Esophagus muscularis mucosa (tissue), 4 donors: ENCODE results near the gene DHRS4. TPM values are rescaled to one million over a fixed set of nuclear protein-coding genes. Genes with fewer than 3 reads are reported as not detected.
"Not testable (repeated sequence)": the region's sequence is repeated elsewhere in the genome, so short reads cannot be mapped to it uniquely, and the experiment has no call there.

Experiments
- DNase-seq: peaks from one replicate; pipeline ENCODE4 v3.0.0-alpha.2; 2017; ENCODE audit errors: extremely low spot score
- H3K27ac ChIP-seq, 4 donors: fragments of 200-600 bp; sonication (generic); replicated peaks in 1 of 4; 1 replicate in 3 of 4; 2 replicates in 1 of 4; pipeline ENCODE4 v1.5.1; 2016 to 2019; ENCODE audit warnings: mild to moderate bottlenecking in 1 of 4
- H3K27me3 ChIP-seq, 4 donors: fragments of 200-600 bp; sonication (generic); one replicate each; pipeline versions ENCODE4 v1.5.1 to v1.6.0; 2016 to 2019
- H3K36me3 ChIP-seq, 4 donors: fragments of 200-600 bp; sonication (generic); one replicate each; pipeline ENCODE4 v1.5.1; 2016 to 2019
- H3K4me1 ChIP-seq, 4 donors: fragments of 200-600 bp; sonication (generic); one replicate each; pipeline ENCODE4 v1.5.1; 2016 to 2019
- H3K4me3 ChIP-seq, 4 donors: fragments of 200-600 bp; sonication (generic); 1 replicate in 2 of 4; 2 replicates in 2 of 4; pipeline ENCODE4 v1.5.1; 2016 to 2019; ENCODE audit warnings: mild to moderate bottlenecking in 4 of 4, moderate library complexity in 1 of 4
- H3K9me3 ChIP-seq, 4 donors: fragments of 200-600 bp; sonication (generic); 1 replicate in 3 of 4; 2 replicates in 1 of 4; pipeline ENCODE4 v1.5.1; 2016 to 2019
- CTCF ChIP-seq, 3 experiments: fragments of 200-600 bp in 2 of 3; fragments of 450-650 bp in 1 of 3; sonication (generic) in 2 of 3; IDR thresholded peaks; one replicate each; pipeline ENCODE4 v1.5.1; 2017 to 2019; ENCODE audit warnings: antibody characterized with exemption in 3 of 3, mild to moderate bottlenecking in 2 of 3, moderate library complexity in 1 of 3
- WGBS: methylation state at CpG from one replicate; pipeline ENCODE4 v1.1.5; 2018; 5-methylcytosine and 5-hydroxymethylcytosine counted together
- intact Hi-C: fragments of 100-400 bp; cut with DNase I; formaldehyde crosslinking; loops from one replicate; pipeline ENCODE4 v1.15.1; 2023
- total RNA-seq, 4 donors: library from RNA; depleted of rRNA; stranded (reverse); fragments of >200 nt; gene quantifications; one replicate each; pipeline versions ENCODE4 v1.1.0 to v1.2.1, GENCODE V29; 2016

DHRS4 gene
- total RNA-seq, 4 donors from 2014 or later = 37.1 to 54.4 (median 46.3) TPM

- H3K36me3 ChIP-seq, intact Hi-C loops, H3K9me3 ChIP-seq, DNase-seq, H3K27me3 ChIP-seq, H3K4me1 ChIP-seq: not testable (repeated sequence)
- peak overlapping the region; percentile 46 to 67 (median 50) for H3K4me3 ChIP-seq
- WGBS = no CpG with 5 or more reads among the region's 9 CpGs
- peak overlapping the region in 1 of 4 donors; percentile 63 for H3K27ac ChIP-seq
Observed at GRCh38 chr14:23969130-23969480, 15.5 kb downstream of the DHRS4 start.

DNA sequence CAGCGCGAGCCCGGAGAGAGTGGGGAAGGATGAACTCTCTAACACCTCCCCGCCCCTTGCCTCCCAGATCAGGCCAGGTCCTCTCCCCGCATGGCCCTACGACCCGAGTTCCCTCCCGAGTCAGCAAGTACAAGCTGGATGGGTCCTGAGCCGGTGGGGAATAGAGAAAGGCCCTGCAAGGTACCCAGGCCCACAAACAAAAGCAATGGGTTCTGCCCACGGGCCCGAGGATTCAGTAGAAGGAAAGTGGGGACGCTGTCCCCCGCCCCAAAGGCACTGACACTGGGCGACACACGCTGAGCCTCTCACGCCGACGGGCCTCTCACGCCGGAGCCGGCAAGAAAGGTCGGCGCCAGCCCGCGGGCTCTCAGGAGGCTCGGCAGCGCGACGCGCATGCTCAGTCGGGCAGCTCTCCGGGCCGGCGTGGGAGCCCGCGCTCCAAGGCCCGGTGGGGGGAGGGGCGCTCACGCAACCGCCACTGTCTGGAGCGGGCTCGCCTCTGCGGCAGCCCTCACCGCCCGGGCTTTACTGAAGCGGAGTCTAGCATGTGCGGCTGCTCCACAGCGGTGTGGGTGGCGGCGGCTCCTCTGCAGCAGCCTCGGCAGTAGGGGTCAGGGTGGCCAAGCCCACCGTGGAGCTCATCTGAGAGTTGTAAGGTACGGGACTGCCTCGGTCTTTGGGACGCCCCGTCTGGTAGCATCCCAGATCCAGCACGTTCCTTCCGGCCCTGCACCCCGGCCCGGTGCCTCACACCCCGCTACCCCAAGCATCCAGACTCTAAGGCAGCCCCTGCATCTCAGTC is 16.1 kb downstream of the DHRS4 start:
- Histone ChIP-seq H3K4me3 (peak overlapping the region; percentile 46 to 67 (median 50)), H3K27ac (peak overlapping the region in 3 of 4 donors; percentile 43 to 68 (median 63))
- DNase-seq, intact Hi-C loops, H3K9me3 ChIP-seq, H3K27me3 ChIP-seq, H3K4me1 ChIP-seq, H3K36me3 ChIP-seq: not testable (repeated sequence)
- WGBS = 40% methylated on average over 1 of the region's 61 CpGs

GRCh38 chr14:23970283-23970659 is 16.7 kb downstream of the DHRS4 start:
- H3K27ac ChIP-seq = peak overlapping the region in 1 of 4 donors; percentile 68
- intact Hi-C loops, H3K27me3 ChIP-seq, H3K9me3 ChIP-seq, H3K36me3 ChIP-seq, DNase-seq, H3K4me1 ChIP-seq: not testable (repeated sequence)
- peak overlapping the region in 3 of 4 donors; percentile 47 to 67 (median 54) for H3K4me3 ChIP-seq
- WGBS = 76% methylated on average over 9 of the region's 15 CpGs

DNA sequence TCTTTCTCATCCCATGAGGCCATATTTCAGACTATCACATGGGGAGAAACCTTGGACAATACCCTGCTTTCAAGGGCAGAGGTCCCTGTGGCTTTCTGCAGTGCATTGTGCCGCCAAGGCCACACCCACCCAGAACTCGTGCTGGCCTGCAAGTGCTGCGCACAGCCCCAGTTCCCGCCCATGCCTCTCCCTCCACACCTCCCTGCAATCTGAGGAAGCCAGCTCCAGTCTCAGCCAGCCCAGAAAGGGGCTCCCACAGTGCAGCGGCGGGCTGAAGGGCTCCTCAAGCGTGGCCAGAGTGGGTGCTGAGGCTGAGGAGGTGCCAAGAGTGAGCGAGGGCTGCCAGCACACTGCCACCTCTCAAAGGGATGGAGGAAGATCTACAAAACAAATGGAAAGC is 19.6 kb downstream of the DHRS4 start:
- not testable (repeated sequence) for H3K27ac ChIP-seq, H3K27me3 ChIP-seq, H3K4me1 ChIP-seq, H3K4me3 ChIP-seq, H3K36me3 ChIP-seq, DNase-seq, H3K9me3 ChIP-seq
- intact Hi-C loops = loop anchor here (1.0 kb wide), 1 partner anchor 44 kb away; no protein-coding TSS in a partner anchor
- 81% methylated on average over 8 of the region's 8 CpGs for WGBS

DNA sequence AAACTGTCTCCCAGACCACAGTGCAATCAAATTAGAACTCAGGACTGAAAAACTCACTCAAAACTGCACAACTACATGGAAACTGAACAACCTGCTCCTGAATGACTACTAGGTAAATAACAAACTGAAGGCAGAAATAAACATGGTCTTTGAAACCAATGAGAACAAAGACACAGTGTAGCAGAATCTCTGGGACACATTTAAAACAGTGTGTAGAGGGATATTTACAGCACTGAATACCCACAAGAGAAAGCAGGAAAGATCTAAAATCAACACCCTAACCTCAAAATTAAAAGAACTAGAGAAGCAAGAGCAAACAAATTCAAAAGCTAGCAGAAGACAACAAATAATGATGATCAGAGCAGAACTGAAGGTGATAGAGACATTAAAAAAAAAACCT is 20.5 kb downstream of the DHRS4 start:
- not testable (repeated sequence) for H3K4me1 ChIP-seq, H3K27ac ChIP-seq, H3K9me3 ChIP-seq, H3K4me3 ChIP-seq, H3K27me3 ChIP-seq, DNase-seq, H3K36me3 ChIP-seq
- intact Hi-C loops = loop anchor here (1.0 kb wide), 1 partner anchor 40 kb away; no protein-coding TSS in a partner anchor

- H3K27me3 ChIP-seq, intact Hi-C loops, H3K27ac ChIP-seq, H3K4me1 ChIP-seq, DNase-seq, H3K9me3 ChIP-seq, H3K4me3 ChIP-seq, H3K36me3 ChIP-seq: not testable (repeated sequence)
- 58% methylated on average over 2 of the region's 2 CpGs for WGBS
- peak in 1 of 3 experiments; percentile 24 for TF ChIP-seq CTCF (IDR thresholded peaks at IDR 0.05)
Observed at GRCh38 chr14:23977208-23977607, 23.6 kb downstream of the DHRS4 start.

DNA sequence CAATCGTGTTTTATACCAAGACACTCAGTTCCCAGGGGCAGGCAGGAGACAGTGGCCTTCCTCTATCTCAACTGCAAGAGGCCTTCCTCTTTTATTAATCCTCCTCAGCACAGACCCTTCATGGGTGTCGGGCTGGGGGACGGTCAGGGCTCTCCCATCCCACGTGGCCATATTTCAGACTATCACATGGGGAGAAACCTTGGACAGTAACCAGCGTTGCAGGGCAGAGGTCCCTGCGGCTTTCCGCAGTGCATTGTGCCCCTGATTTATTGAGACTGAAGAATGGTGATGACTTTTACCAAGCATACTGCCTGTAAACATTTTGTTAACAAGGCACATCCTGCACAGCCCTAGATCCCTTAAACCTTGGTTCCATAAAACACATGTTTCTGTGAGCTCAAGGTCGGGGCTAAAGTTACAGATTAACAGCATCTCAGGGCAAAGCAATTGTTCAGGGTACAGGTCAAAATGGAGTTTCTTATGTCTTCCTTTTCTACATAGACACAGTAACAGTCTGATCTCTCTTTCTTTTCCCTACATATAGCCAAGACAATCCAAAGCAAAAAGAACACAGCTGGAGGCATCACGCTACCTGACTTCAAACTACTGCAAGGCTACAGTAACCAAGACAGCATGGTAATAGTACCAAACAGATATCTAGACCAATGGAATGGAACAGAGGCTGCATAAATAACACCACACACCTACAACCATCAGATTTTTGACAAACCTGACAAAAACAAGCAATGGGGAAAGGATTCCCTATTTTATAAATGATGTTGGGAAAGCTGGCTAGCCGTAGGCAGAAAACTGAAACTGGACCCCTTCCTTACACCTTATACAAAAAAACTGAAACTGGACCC is 28.6 kb downstream of the DHRS4 start:
- H3K4me1 ChIP-seq, DNase-seq, H3K36me3 ChIP-seq, H3K27ac ChIP-seq, H3K9me3 ChIP-seq, H3K27me3 ChIP-seq, intact Hi-C loops, H3K4me3 ChIP-seq: not testable (repeated sequence)
- 91% methylated on average over 10 of the region's 10 CpGs for WGBS
